Upper lobe of right lung (tissue), 1 donor: ENCODE measurements around the gene OSBPL5. TPM values are rescaled to one million over a fixed set of nuclear protein-coding genes. Genes with fewer than 3 reads are reported as not detected.

Source experiments
- ATAC-seq: fragments of 200-7000 bp; cut with Tn5 transposase; one replicate; pipeline ENCODE4 v1.9.1; 2020; ENCODE audit warnings: mild to moderate bottlenecking, moderate library complexity
- DNase-seq: peaks from one replicate; pipeline ENCODE4 v3.0.0-alpha.2; 2020
- H3K27ac ChIP-seq: fragments of 200-600 bp; one replicate; pipeline ENCODE4 v1.8.0; 2022
- H3K27me3 ChIP-seq: fragments of 200-600 bp; one replicate; pipeline ENCODE4 v1.8.0; 2022; ENCODE audit warnings: mild to moderate bottlenecking
- H3K36me3 ChIP-seq: fragments of 200-600 bp; one replicate; pipeline ENCODE4 v1.8.0; 2022
- H3K4me1 ChIP-seq: fragments of 200-600 bp; one replicate; pipeline ENCODE4 v1.8.0; 2022
- H3K4me3 ChIP-seq: fragments of 200-600 bp; one replicate; pipeline ENCODE4 v1.8.0; 2022; ENCODE audit warnings: mild to moderate bottlenecking
- H3K9me3 ChIP-seq: fragments of 200-600 bp; one replicate; pipeline ENCODE4 v1.8.0; 2022
- CTCF ChIP-seq: fragments of 200-600 bp; IDR thresholded peaks from one replicate; pipeline ENCODE4 v1.8.0; 2022; ENCODE audit warnings: antibody characterized with exemption
- intact Hi-C: fragments of 100-400 bp; cut with DNase I; formaldehyde crosslinking; loops from one replicate; pipeline ENCODE4 v1.11.0; 2022
- total RNA-seq: library from RNA; stranded (reverse); fragmentation: NEBNext Ultra II Directional; extraction: Animal tissue kit (Norgen Biotek cat#: 25700); gene quantifications from one replicate; pipeline ENCODE4 v1.2.1, GENCODE V29; 2021
- donor health status: DM: no; HTN: yes; CAD: no; lungs with severe emphysema.

Gene OSBPL5
- total RNA-seq, 1 donor from 2014 or later: 52.6 TPM

- H3K4me1 ChIP-seq: peaks cover 32% of the 10 kb centered on the region
- intact Hi-C loops: loop anchor here (10.0 kb wide), 1 partner anchor 47 kb away; no protein-coding TSS in a partner anchor
- H3K27ac ChIP-seq: no peak overlapping the region
- H3K36me3 ChIP-seq: peaks cover 15% of the 10 kb centered on the region
- no peak overlapping the region for H3K4me3 ChIP-seq
- no peaks in the 10 kb centered on the region for H3K9me3 ChIP-seq
- ATAC-seq (no peak), DNase-seq (no peak)
- no peak for TF ChIP-seq CTCF
- H3K27me3 ChIP-seq: no peaks in the 10 kb centered on the region
Measured at GRCh38 chr11:3047637-3048036, 117.5 kb downstream of the OSBPL5 start.

- intact Hi-C loops: loop anchor here (10.0 kb wide), 1 partner anchor 48 kb away; no protein-coding TSS in a partner anchor
- TF ChIP-seq CTCF: no peak
- Histone ChIP-seq H3K4me3 (no peak overlapping the region), H3K36me3 (peaks cover 11% of the 10 kb centered on the region), H3K9me3 (no peaks in the 10 kb centered on the region), H3K4me1 (peaks cover 34% of the 10 kb centered on the region), H3K27ac (no peak overlapping the region), H3K27me3 (no peaks in the 10 kb centered on the region)
- DNase-seq (no peak), ATAC-seq (no peak)
Measured at GRCh38 chr11:3046641-3047040, 118.5 kb downstream of the OSBPL5 start.

- peaks cover 11% of the 10 kb centered on the region for H3K36me3 ChIP-seq
- H3K27ac ChIP-seq: no peak overlapping the region
- ATAC-seq (no peak), DNase-seq (no peak)
- H3K27me3 ChIP-seq: no peaks in the 10 kb centered on the region
- intact Hi-C loops: loop anchor here (10.0 kb wide), 1 partner anchor 49 kb away; no protein-coding TSS in a partner anchor
- TF ChIP-seq CTCF: no peak
- H3K4me3 ChIP-seq: no peak overlapping the region
- peaks cover 34% of the 10 kb centered on the region for H3K4me1 ChIP-seq
- no peaks in the 10 kb centered on the region for H3K9me3 ChIP-seq
Measured at GRCh38 chr11:3046190-3046589, 118.9 kb downstream of the OSBPL5 start.

GRCh38 chr11:3044915-3045314, 120.2 kb downstream of the OSBPL5 start:
- Histone ChIP-seq H3K9me3 (no peaks in the 10 kb centered on the region), H3K4me3 (no peak overlapping the region), H3K36me3 (peaks cover 23% of the 10 kb centered on the region), H3K27ac (no peak overlapping the region), H3K27me3 (no peaks in the 10 kb centered on the region), H3K4me1 (peaks cover 29% of the 10 kb centered on the region)
- TF ChIP-seq CTCF: no peak
- intact Hi-C loops: loop anchor here (10.0 kb wide), 1 partner anchor 50 kb away; no protein-coding TSS in a partner anchor
- no peak for DNase-seq
- ATAC-seq: no peak

- intact Hi-C loops: loop anchor here (10.0 kb wide), 1 partner anchor 51 kb away; no protein-coding TSS in a partner anchor
Measured at GRCh38 chr11:3044004-3044403, 121.1 kb downstream of the OSBPL5 start.

More at GRCh38 chr11:3044004-3044403, 121.1 kb downstream of the OSBPL5 start:
- Histone ChIP-seq H3K27me3 (no peaks in the 10 kb centered on the region), H3K9me3 (no peaks in the 10 kb centered on the region), H3K36me3 (peaks cover 32% of the 10 kb centered on the region), H3K27ac (no peak overlapping the region), H3K4me1 (peaks cover 20% of the 10 kb centered on the region), H3K4me3 (no peak overlapping the region)
- no peak for ATAC-seq
- no peak for TF ChIP-seq CTCF
- no peak for DNase-seq
